NCI-H2029 (cell line): ENCODE data around the gene CHAF1B.
"Not testable (repeated sequence)": the region's sequence is repeated elsewhere in the genome, so short reads cannot be mapped to it uniquely, and the experiment has no call there.

Experiments
- DNase-seq: peaks from one replicate; lab custom pipeline; 2025; lab: John Stamatoyannopoulos, UW

The CHAF1B gene

GRCh38 chr21:36385233-36386030 lies at the start of gene CHAF1B:
Gene CHAF1B (plus strand): TSS chr21:36385392. CDS start chr21:36386137, 745 bp downstream.
- DNase-seq = peak; percentile 65

GRCh38 chr21:36337099-36337509 lies 48.1 kb upstream of the CHAF1B start:
- DNase-seq = no peak

- no peak for DNase-seq
These were observed 46.2 kb upstream of the CHAF1B start for GRCh38 chr21:36338975-36339374.

GRCh38 chr21:36342581-36342980 lies 42.6 kb upstream of the CHAF1B start:
- not testable (repeated sequence) for DNase-seq

GRCh38 chr21:36344931-36345330 lies 40.3 kb upstream of the CHAF1B start:
- no peak for DNase-seq

GRCh38 chr21:36347278-36347961 lies 37.8 kb upstream of the CHAF1B start:
- no peak for DNase-seq

GRCh38 chr21:36347962-36348328 lies 37.2 kb upstream of the CHAF1B start:
- DNase-seq = no peak

- no peak for DNase-seq
These were observed 35.9 kb upstream of the CHAF1B start for GRCh38 chr21:36349315-36349714.

- no peak for DNase-seq
These were observed 34.8 kb upstream of the CHAF1B start for GRCh38 chr21:36350282-36350910.

- DNase-seq = no peak
These were observed 30.1 kb upstream of the CHAF1B start for GRCh38 chr21:36354918-36355680.

GRCh38 chr21:36355868-36356267 lies 29.3 kb upstream of the CHAF1B start:
- DNase-seq = no peak

- DNase-seq = no peak
These were observed 26.0 kb upstream of the CHAF1B start for GRCh38 chr21:36359185-36359584.

- DNase-seq = no peak
These were observed 16.0 kb upstream of the CHAF1B start for GRCh38 chr21:36369064-36369685.

GRCh38 chr21:36375994-36376393 lies 9.2 kb upstream of the CHAF1B start:
- no peak for DNase-seq

- no peak for DNase-seq
These were observed 7.8 kb upstream of the CHAF1B start for GRCh38 chr21:36377391-36377842.

GRCh38 chr21:36379251-36379650 lies 5.9 kb upstream of the CHAF1B start:
- no peak for DNase-seq

GRCh38 chr21:36381841-36382589 lies 3.2 kb upstream of the CHAF1B start:
- no peak for DNase-seq

GRCh38 chr21:36382722-36383121 lies 2.5 kb upstream of the CHAF1B start:
- peak; percentile 11 for DNase-seq

- DNase-seq = no peak
These were observed 333 bp upstream of the CHAF1B start for GRCh38 chr21:36384885-36385232.

GRCh38 chr21:36386031-36386642 lies 945 bp downstream of the CHAF1B start:
- DNase-seq = no peak

GRCh38 chr21:36388096-36388495 lies 2.9 kb downstream of the CHAF1B start:
- no peak for DNase-seq
